KOPT-K1 (cell line): ENCODE data around the gene ARID5B.

Experiments used
- H3K27ac ChIP-seq: fragments of 200-600 bp; sonication (generic); 2 replicates; pipeline ENCODE4 v1.5.1; 2016; ENCODE audit warnings: antibody characterized with exemption, mild to moderate bottlenecking, low read depth, low read length; ENCODE audit not compliant: poor library complexity, severe bottlenecking
- H3K36me3 ChIP-seq: fragments of 200-600 bp; sonication (generic); 2 replicates; pipeline ENCODE4 v1.5.1; 2017; ENCODE audit warnings: antibody characterized with exemption, mild to moderate bottlenecking, low read length, moderate library complexity; ENCODE audit not compliant: insufficient read depth
- H3K9me3 ChIP-seq: fragments of 200-600 bp; sonication (generic); 2 replicates; pipeline ENCODE4 v1.5.1; 2017; ENCODE audit warnings: antibody characterized with exemption, low read length, mild to moderate bottlenecking; ENCODE audit not compliant: insufficient read depth, poor library complexity, severe bottlenecking

Gene ARID5B

GRCh38 chr10:61897671-61898434 lies 3.6 kb upstream of the ARID5B start:
- Histone ChIP-seq H3K36me3 (no peaks in the 10 kb centered on the region), H3K9me3 (no peaks in the 10 kb centered on the region), H3K27ac (peak overlapping the region; percentile 94)

DNA sequence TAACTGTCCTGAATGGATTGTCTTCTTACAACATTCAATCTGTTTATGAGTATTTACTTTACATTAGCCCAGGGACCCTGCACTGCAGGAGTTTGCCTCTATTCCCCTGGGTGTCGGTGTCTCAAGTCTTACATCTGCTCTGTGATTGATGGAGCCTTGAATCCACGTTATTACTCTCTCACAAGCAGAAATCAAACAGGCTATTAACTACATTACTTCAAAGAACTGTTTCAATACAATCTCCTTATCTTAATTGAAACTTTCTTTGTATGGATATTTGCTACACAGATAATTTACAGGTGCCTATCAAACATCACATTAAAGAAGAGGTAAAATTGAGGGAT lies 3.1 kb upstream of the ARID5B start:
- Histone ChIP-seq H3K9me3 (no peaks in the 10 kb centered on the region), H3K36me3 (no peaks in the 10 kb centered on the region), H3K27ac (peak overlapping the region; percentile 94)

- H3K9me3 ChIP-seq, result no peaks in the 10 kb centered on the region
Observed at GRCh38 chr10:61899069-61899531, 2.4 kb upstream of the ARID5B start.

DNA sequence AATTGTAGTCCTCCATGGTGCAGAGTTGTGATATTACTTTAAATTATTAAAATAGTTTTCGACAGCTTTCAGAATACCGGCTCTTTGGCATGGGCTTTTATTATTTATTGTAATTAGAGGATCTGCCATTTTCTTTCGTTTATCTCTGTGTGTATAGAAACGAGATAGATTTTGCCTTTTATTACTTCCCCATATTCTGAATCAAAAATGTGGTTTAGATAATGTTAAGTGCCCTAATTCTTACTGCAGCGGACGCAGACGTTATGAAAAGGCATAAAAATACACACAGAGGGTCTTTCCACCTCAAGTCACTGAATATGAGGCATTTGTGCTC lies 1.9 kb upstream of the ARID5B start:
- H3K27ac ChIP-seq, result peak overlapping the region; percentile 94

More at GRCh38 chr10:61899069-61899531, 2.4 kb upstream of the ARID5B start:
- Histone ChIP-seq H3K27ac (peak overlapping the region; percentile 94), H3K36me3 (no peaks in the 10 kb centered on the region)

GRCh38 chr10:61899997-61900828 lies 1.3 kb upstream of the ARID5B start:
- Histone ChIP-seq H3K9me3 (no peaks in the 10 kb centered on the region), H3K27ac (peak overlapping the region; percentile 94), H3K36me3 (no peaks in the 10 kb centered on the region)

More for the DNA sequence above, 1.9 kb upstream of the ARID5B start:
- no peaks in the 10 kb centered on the region for H3K36me3 ChIP-seq
- no peaks in the 10 kb centered on the region for H3K9me3 ChIP-seq

- Histone ChIP-seq H3K9me3 (no peaks in the 10 kb centered on the region), H3K27ac (peak overlapping the region; percentile 94), H3K36me3 (no peaks in the 10 kb centered on the region)
Observed at GRCh38 chr10:61901829-61902444, 438 bp downstream of the ARID5B start.

DNA sequence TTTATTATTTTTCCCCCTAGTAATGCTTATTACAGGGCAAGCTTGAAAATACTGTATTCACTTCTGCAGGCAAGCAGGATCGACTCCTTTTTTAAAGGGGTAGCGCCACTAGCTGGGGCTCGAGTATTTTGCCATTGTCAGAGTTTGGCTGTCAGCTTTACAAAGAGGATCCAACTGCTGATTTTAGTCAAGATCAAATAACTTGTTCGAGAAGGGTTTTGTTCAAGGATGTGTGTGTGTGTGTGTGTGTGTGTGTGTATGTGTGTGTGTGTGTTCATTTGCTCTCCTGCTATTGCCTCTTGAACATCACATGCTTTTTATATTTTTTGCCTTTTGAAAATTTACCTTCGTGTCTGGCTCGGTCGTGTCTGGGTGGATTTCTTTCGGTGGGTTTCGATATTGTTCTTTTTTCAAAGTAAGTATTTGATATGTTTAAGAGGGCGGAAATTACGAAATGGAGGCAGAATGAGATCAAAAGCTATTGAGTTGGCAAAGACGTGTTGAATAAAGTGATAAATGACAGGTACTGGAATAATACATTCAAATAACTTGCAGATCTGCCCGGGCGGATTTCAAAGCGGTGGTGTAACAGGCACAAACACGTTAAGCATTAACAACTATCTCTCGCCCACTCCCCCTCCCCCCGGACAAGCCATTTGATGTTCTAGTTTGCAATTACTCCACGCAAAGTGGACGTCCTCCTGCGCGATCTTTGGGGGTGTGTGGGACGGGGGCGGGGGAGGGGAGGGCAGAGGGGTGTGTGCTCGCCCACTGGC lies 1.1 kb downstream of the ARID5B start:
- Histone ChIP-seq H3K36me3 (0 out of 2 replicates have a peak, but pooled peaks cover 2% of the 10 kb centered on the region), H3K27ac (peak overlapping the region; percentile 94), H3K9me3 (no peaks in the 10 kb centered on the region)

- 0 out of 2 replicates have a peak, but pooled peaks cover 6% of the 10 kb centered on the region for H3K36me3 ChIP-seq
- H3K27ac ChIP-seq, result peak overlapping the region; percentile 94
- H3K9me3 ChIP-seq, result no peaks in the 10 kb centered on the region
Observed at GRCh38 chr10:61903221-61903927, 1.9 kb downstream of the ARID5B start.

- Histone ChIP-seq H3K27ac (peak overlapping the region; percentile 94), H3K36me3 (peaks cover 7% of the 10 kb centered on the region; the same call in 1 of the 2 replicates), H3K9me3 (no peaks in the 10 kb centered on the region)
Observed at GRCh38 chr10:61903928-61904344, 2.4 kb downstream of the ARID5B start.

- peaks cover 18% of the 10 kb centered on the region; the same call in 1 of the 2 replicates for H3K36me3 ChIP-seq
- peak overlapping the region; percentile 94 for H3K27ac ChIP-seq
- H3K9me3 ChIP-seq, result no peaks in the 10 kb centered on the region
Observed at GRCh38 chr10:61904733-61905725, 3.5 kb downstream of the ARID5B start.

DNA sequence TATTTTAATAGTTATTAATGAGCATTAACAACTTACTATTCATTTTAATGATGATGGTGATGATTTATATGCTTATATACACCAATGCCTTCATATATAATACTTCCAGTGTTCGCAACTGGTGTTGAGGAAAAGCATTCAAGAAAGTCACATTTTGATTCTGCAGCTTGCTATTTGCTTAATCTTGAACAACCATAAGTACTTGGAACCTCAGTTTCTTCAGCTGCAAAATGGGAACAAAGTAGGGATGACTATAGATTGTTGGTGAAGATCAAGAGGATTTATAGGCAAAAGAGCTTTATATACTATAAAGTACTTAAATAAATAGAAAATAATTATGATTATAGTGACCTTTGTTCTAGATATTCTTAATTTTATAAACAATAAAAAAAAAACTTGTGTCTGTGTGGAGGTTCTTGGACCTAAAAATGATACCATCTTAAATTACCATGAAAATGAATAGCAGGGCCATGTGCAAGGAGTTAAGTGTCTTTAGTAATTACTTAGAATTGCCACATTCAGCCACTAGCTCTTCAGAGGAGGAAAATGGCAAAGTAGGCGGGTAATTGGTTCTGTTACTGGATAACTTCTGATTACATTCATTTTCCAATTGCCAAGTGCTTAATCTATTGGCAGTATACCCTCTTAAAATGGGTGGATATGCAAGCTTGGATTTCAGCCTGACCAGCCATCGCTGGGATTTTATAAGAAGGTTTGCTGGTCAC lies 4.5 kb downstream of the ARID5B start:
- Histone ChIP-seq H3K27ac (no peak overlapping the region), H3K36me3 (peaks cover 28% of the 10 kb centered on the region), H3K9me3 (no peaks in the 10 kb centered on the region)

GRCh38 chr10:61906562-61906901 lies 5.0 kb downstream of the ARID5B start:
- no peak overlapping the region for H3K27ac ChIP-seq
- no peaks in the 10 kb centered on the region for H3K9me3 ChIP-seq
- peaks cover 28% of the 10 kb centered on the region for H3K36me3 ChIP-seq

DNA sequence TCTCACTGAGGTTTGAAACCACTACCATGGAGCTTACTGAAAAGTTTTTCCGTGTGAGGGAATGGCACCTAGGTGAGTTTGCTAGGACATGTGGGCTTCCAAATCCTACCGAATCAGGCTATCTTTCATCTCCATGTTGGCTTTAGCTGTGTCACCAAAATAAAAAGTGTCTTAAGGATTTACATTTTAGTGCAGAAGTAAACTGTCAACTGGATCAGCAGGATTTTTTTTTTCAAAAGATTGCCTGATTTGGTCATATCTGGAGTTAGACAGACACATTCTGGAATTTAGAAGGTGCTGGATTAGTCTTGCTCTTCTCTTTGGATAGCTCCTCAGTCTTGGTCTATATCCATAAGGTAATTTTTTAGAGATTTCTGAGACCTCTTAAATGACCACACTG lies 5.5 kb downstream of the ARID5B start:
- Histone ChIP-seq H3K36me3 (peaks cover 28% of the 10 kb centered on the region), H3K9me3 (no peaks in the 10 kb centered on the region), H3K27ac (no peak overlapping the region)
